Right atrium auricular region (tissue), 2 donors: ENCODE results near the gene NGEF. TPM values are rescaled to one million over a fixed set of nuclear protein-coding genes. Genes with fewer than 3 reads are reported as not detected.

Source experiments
- DNase-seq: peaks from one replicate; pipeline ENCODE4 v3.0.0-alpha.2; 2019; ENCODE audit warnings: low spot score
- H3K27ac ChIP-seq, 2 donors: fragments of 200-600 bp; sonication (generic); 1 replicate in 1 of 2; 2 replicates in 1 of 2; pipeline ENCODE4 v1.5.1; 2016 to 2019
- H3K27me3 ChIP-seq, 2 donors: fragments of 200-600 bp; sonication (generic); one replicate each; pipeline versions ENCODE4 v1.5.1 to v1.6.0; 2017 to 2019
- H3K36me3 ChIP-seq: fragments of 200-600 bp; sonication (generic); one replicate; pipeline ENCODE4 v1.5.1; 2016
- H3K4me1 ChIP-seq, 2 donors: fragments of 200-600 bp; sonication (generic); one replicate each; pipeline versions ENCODE4 v1.5.1 to v1.6.0; 2017 to 2019
- H3K4me3 ChIP-seq, 2 donors: fragments of 200-600 bp; sonication (generic); 1 replicate in 1 of 2; 2 replicates in 1 of 2; pipeline ENCODE4 v1.5.1; 2017 to 2019; ENCODE audit warnings: mild to moderate bottlenecking in 1 of 2, moderate library complexity in 1 of 2
- H3K9me3 ChIP-seq, 2 donors: fragments of 200-600 bp; sonication (generic); one replicate each; pipeline ENCODE4 v1.5.1; 2019
- CTCF ChIP-seq, 2 donors: fragments of 200-600 bp; sonication (generic); IDR thresholded peaks; one replicate each; pipeline ENCODE4 v1.5.1; 2019; ENCODE audit warnings: antibody characterized with exemption in 2 of 2
- total RNA-seq, 2 donors: library from RNA; depleted of rRNA; stranded (reverse); fragments of >200 nt; gene quantifications; one replicate each; pipeline ENCODE4 v1.1.0, GENCODE V29; 2016

The NGEF gene
- total RNA-seq, 2 donors from 2014 or later, result 1.4 to 4.8 TPM

- no peaks in the 10 kb centered on the region for H3K27me3 ChIP-seq
- no peak for TF ChIP-seq CTCF (IDR thresholded peaks at IDR 0.05)
- H3K9me3 ChIP-seq, result no peaks in the 10 kb centered on the region
- H3K4me1 ChIP-seq, result peaks cover 0 to 5% of the 10 kb centered on the region in 2 donors
- no peak overlapping the region for H3K4me3 ChIP-seq
- no peaks in the 10 kb centered on the region for H3K36me3 ChIP-seq
- H3K27ac ChIP-seq, result no peak overlapping the region
- DNase-seq, result no peak
Observed at GRCh38 chr2:233040571-233040970, 27.5 kb upstream of the NGEF start.

DNA sequence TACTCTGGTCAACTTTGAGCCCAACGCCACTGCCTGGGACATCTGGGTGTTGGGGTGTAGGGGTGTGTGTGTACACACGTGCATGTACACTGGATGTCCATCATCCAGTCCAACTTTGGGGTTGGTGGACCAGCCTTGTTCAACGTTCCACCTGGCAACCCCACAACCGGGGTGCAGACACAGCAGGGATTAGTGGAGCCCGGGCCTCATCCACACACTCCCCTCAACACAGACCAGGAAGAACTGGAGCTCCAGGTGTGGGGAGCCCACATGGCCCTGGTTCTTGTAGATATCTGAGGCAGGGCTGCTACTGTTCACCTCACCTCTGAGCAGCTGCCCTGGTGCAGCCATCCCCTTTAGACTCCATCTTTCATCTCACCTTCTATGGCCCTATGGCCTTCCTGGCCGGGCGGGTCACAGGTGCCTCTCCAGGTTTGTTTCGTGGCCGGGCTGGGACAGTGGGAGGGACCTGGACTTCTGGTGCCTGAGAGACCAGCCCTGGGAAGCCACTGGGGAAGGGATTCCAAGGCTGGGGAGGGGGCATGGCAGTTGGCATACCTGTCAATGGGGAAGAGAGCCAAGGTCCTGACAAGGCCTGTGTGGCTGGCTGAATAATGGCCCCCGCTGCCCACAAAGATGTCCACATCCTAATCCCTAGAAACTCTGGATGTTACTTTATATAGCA, 26.9 kb upstream of the NGEF start:
- Histone ChIP-seq H3K36me3 (no peaks in the 10 kb centered on the region), H3K4me1 (peaks cover 0 to 5% of the 10 kb centered on the region in 2 donors), H3K4me3 (no peak overlapping the region), H3K27ac (no peak overlapping the region), H3K27me3 (no peaks in the 10 kb centered on the region), H3K9me3 (no peaks in the 10 kb centered on the region)
- DNase-seq, result no peak
- no peak for TF ChIP-seq CTCF (IDR thresholded peaks at IDR 0.05)

DNA sequence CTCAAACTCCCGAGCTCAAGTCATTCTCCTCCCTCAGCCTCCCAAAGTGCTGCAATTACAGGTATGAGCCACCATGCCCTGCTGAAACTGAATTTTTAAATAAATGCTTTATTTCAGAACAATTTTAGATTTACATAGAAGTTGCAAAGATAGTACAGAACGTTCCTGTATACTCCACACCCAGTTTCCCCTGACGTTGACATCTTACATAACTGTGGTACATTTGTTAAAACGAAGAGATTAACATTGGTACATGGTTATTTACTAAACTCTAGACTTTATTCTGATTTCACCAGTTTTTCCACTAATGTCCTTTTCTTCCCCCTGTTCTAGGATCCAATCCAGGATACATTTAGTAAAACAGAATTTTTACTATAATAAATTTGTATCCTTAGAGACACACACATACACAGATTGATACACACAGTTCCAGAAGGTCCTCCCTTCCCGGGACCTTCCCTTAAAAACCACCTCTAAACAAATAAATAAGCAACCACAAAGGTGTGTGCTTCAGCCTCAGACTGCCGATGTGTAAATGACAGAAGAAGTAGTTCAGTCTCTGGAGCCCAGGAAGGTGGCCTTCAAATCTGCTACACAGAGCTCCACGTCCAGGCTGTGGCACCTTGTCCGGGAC, 26.3 kb upstream of the NGEF start:
- no peaks in the 10 kb centered on the region for H3K36me3 ChIP-seq
- no peak for DNase-seq
- no peaks in the 10 kb centered on the region for H3K27me3 ChIP-seq
- no peaks in the 10 kb centered on the region for H3K9me3 ChIP-seq
- TF ChIP-seq CTCF (IDR thresholded peaks at IDR 0.05), result no peak
- no peaks in the 10 kb centered on the region for H3K4me1 ChIP-seq
- no peak overlapping the region for H3K4me3 ChIP-seq
- no peak overlapping the region for H3K27ac ChIP-seq

DNA sequence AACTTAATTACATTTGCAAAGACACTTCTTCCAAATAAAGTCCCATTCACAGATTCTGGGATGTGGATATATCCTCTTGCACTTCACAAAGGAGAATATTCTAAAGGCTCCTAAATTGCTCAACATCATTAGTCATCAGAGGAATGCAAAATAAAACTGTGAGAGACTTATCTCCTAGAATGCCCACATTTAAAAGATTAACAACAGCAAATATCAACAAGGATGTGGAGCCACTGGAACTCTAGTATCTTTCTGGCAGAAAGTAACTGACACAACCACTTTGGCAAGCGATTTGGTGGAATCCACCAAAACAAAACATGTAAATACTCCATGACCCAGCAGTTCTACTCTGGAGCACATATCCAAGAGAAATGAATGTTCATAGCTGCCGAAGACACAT, 24.0 kb upstream of the NGEF start:
- Histone ChIP-seq H3K4me3 (no peak overlapping the region), H3K27ac (no peak overlapping the region), H3K27me3 (no peaks in the 10 kb centered on the region), H3K36me3 (no peaks in the 10 kb centered on the region), H3K9me3 (no peaks in the 10 kb centered on the region), H3K4me1 (no peaks in the 10 kb centered on the region)
- TF ChIP-seq CTCF (IDR thresholded peaks at IDR 0.05), result no peak
- no peak for DNase-seq

DNA sequence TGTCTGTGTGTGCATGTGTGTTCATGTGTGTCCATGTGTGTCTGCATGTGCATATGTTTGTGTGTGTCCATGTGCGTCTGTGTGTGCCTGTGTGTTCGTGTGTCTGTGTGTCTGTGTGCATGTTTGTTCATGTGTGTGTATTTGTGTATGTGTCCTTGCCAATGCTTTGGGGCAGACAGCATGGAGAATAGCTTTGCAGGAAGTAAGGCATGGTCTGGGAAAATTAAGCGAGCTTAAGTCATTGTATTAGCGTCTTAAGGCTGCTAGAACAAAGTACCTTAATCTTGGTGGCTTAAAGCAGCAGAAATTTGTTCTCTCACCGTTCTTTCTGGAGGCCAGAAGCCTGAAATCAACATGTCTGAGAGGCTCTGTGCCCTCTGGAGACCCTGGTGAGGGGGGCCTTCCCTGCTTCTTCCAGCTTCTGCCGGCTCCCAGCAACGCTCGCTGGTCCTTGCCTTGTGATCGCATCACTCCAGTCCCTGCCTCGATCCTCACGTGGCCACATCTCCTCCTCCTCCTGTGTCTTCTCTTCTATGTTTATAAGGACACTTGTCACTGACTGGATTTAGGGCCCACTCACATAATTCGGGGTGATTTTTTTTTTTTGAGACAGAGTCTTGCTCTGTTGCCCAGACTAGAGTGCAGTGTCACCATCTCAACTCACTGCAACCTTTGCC, 23.2 kb upstream of the NGEF start:
- no peaks in the 10 kb centered on the region for H3K27me3 ChIP-seq
- H3K27ac ChIP-seq, result no peak overlapping the region
- no peak for TF ChIP-seq CTCF (IDR thresholded peaks at IDR 0.05)
- no peak for DNase-seq
- no peak overlapping the region for H3K4me3 ChIP-seq
- no peaks in the 10 kb centered on the region for H3K4me1 ChIP-seq
- no peaks in the 10 kb centered on the region for H3K9me3 ChIP-seq
- no peaks in the 10 kb centered on the region for H3K36me3 ChIP-seq
